ENCODE data around the gene ABI3BP. TPM values are rescaled to one million over a fixed set of nuclear protein-coding genes. Genes with fewer than 3 reads are reported as not detected.

ABI3BP gene
- total RNA-seq, 1 experiment from 2014 or later = 23.4 TPM

DNA sequence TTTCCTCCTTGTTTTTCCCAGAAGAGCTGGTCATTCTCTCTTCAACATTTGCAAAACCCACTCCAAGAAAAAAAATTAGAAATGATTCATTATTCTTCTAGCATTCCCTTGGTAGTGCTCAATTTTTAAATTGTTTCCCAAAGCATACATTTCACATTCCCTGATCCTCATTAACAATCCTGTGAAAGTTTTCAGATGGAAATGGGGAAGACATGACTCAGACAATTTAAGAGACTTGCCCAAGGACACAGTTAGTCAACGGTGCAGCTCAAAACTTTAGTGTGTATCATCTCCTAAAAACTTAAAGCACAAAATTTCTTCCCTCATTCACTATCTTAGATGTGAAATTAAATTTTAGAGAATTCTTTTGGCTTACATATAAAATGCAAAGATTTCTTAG is 17.1 kb upstream of the ABI3BP start:
- H3K4me1 ChIP-seq (ENCODE audit: insufficient read depth, low read length) = no peaks in the 10 kb centered on the region
- no peaks in the 10 kb centered on the region for H3K9me2 ChIP-seq (replicated peaks; ENCODE audit: low read length)
- no peak overlapping the region; the same call in 1 of the 2 replicates for H2AFZ ChIP-seq (ENCODE audit: low read length)
- TF ChIP-seq EZH2phosphoT487 (IDR thresholded peaks at IDR 0.05; ENCODE audit: borderline replicate concordance, low read length) = no peak
- TF ChIP-seq, protein P1, sequence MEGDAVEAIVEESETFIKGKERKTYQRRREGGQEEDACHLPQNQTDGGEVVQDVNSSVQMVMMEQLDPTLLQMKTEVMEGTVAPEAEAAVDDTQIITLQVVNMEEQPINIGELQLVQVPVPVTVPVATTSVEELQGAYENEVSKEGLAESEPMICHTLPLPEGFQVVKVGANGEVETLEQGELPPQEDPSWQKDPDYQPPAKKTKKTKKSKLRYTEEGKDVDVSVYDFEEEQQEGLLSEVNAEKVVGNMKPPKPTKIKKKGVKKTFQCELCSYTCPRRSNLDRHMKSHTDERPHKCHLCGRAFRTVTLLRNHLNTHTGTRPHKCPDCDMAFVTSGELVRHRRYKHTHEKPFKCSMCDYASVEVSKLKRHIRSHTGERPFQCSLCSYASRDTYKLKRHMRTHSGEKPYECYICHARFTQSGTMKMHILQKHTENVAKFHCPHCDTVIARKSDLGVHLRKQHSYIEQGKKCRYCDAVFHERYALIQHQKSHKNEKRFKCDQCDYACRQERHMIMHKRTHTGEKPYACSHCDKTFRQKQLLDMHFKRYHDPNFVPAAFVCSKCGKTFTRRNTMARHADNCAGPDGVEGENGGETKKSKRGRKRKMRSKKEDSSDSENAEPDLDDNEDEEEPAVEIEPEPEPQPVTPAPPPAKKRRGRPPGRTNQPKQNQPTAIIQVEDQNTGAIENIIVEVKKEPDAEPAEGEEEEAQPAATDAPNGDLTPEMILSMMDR (conservative IDR thresholded peaks at IDR 0.05; ENCODE audit: low read depth, low read length) = no peak
- no peak for TF ChIP-seq EZH2 (IDR thresholded peaks at IDR 0.05; ENCODE audit: low read length, unreplicated experiment)
- H3F3A ChIP-seq (ENCODE audit: low read length, unreplicated experiment) = no peaks in the 10 kb centered on the region
- H3K4me2 ChIP-seq (ENCODE audit: low read length) = no peak overlapping the region
- ChIA-PET POLR2A (ENCODE audit: unreplicated experiment) (interaction anchor here (0.7 kb wide), 1 partner anchor 17 kb away, joined by 3 read pairs; the partner anchor contains the start of gene ABI3BP), CTCF (no interaction called here)
- H3K27me3 ChIP-seq (ENCODE audit: low read length) = no peaks in the 10 kb centered on the region
- DNase-seq = no peak
- no peak overlapping the region for H3K4me3 ChIP-seq (ENCODE audit: low read length)
- BruUV-seq (replicated peaks) = no TSS peak
- no peaks in the 10 kb centered on the region for H3K79me2 ChIP-seq (ENCODE audit: low read length)
- no peaks in the 10 kb centered on the region for H4K20me1 ChIP-seq (ENCODE audit: low read length)
- peak overlapping the region; percentile 35 for H3K27ac ChIP-seq (ENCODE audit: low read length)
- H3K9ac ChIP-seq (ENCODE audit: low read length) = no peak overlapping the region
- peaks cover 3% of the 10 kb centered on the region; the same call in 1 of the 2 replicates for H3K36me3 ChIP-seq (ENCODE audit: low read depth, low read length)
- ATAC-seq = peak; percentile 58
- H3K9me3 ChIP-seq (ENCODE audit: low read length) = no peaks in the 10 kb centered on the region
- intact Hi-C loops (cut with micrococcal nuclease) = no loop called here

DNA sequence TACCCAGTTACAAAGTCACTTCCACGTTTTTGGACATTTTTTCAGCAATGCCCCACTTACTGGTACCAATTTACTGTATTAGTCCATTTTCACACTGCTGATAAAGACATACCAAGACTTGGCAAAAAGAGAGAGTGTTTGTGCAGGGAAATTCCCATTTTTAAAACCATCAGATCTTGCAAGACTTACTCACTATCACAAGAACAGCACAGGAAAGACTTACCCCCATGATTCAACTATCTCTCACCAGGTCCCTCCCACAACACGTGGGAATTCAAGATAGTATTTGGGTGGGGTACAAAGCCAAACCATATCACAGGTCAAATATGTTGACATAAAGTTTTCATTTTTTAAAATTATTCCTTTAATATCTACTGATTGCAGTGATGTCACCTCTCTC is 16.2 kb upstream of the ABI3BP start:
- H3K4me3 ChIP-seq (ENCODE audit: low read length) = no peak overlapping the region
- DNase-seq = no peak
- no peak for ATAC-seq
- no peaks in the 10 kb centered on the region for H3K4me1 ChIP-seq (ENCODE audit: insufficient read depth, low read length)
- H3F3A ChIP-seq (ENCODE audit: low read length, unreplicated experiment) = no peaks in the 10 kb centered on the region
- no peak overlapping the region for H3K4me2 ChIP-seq (ENCODE audit: low read length)
- peaks cover 3% of the 10 kb centered on the region; the same call in 1 of the 2 replicates for H3K36me3 ChIP-seq (ENCODE audit: low read depth, low read length)
- no peaks in the 10 kb centered on the region for H3K9me2 ChIP-seq (replicated peaks; ENCODE audit: low read length)
- H2AFZ ChIP-seq (ENCODE audit: low read length) = no peak overlapping the region
- TF ChIP-seq, protein P1 (conservative IDR thresholded peaks at IDR 0.05; ENCODE audit: low read depth, low read length) = no peak
- TF ChIP-seq EZH2 (IDR thresholded peaks at IDR 0.05; ENCODE audit: low read length, unreplicated experiment) (no peak), EZH2phosphoT487 (IDR thresholded peaks at IDR 0.05; ENCODE audit: borderline replicate concordance, low read length) (no peak)
- no TSS peak for BruUV-seq (replicated peaks)
- no peaks in the 10 kb centered on the region for H3K9me3 ChIP-seq (ENCODE audit: low read length)
- intact Hi-C loops (cut with micrococcal nuclease) = no loop called here
- CTCF ChIA-PET = no interaction called here
- H4K20me1 ChIP-seq (ENCODE audit: low read length) = no peaks in the 10 kb centered on the region
- POLR2A ChIA-PET (ENCODE audit: unreplicated experiment) = no interaction called here
- no peak overlapping the region for H3K9ac ChIP-seq (ENCODE audit: low read length)
- no peaks in the 10 kb centered on the region for H3K79me2 ChIP-seq (ENCODE audit: low read length)
- no peak overlapping the region for H3K27ac ChIP-seq (ENCODE audit: low read length)
- H3K27me3 ChIP-seq (ENCODE audit: low read length) = no peaks in the 10 kb centered on the region

DNA sequence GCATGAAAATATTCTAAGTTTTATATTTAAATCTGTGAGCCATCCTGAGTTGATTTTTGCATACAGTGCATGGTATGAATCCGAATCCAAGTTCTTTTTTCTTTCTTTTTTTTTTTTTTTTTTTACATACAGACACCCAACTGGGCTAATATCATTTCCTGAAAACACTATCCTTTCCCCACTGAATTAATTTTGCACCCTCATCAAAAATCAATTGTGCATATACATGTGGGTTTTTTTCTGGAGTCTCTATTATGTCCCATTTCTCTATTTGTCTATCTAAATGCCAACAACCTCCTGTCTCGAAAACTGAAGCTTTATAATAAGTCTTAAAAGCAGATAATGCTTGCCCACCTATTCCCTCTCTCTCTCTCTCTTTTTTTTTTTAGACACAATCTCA is 5.9 kb upstream of the ABI3BP start:
- Histone ChIP-seq H4K20me1 (ENCODE audit: low read length) (no peaks in the 10 kb centered on the region), H3K4me3 (ENCODE audit: low read length) (no peak overlapping the region), H3K9me3 (ENCODE audit: low read length) (no peaks in the 10 kb centered on the region), H3K4me2 (ENCODE audit: low read length) (no peak overlapping the region), H3K27me3 (ENCODE audit: low read length) (no peaks in the 10 kb centered on the region), H3F3A (ENCODE audit: low read length, unreplicated experiment) (no peaks in the 10 kb centered on the region), H3K9ac (ENCODE audit: low read length) (no peak overlapping the region), H3K79me2 (ENCODE audit: low read length) (no peaks in the 10 kb centered on the region), H3K4me1 (ENCODE audit: insufficient read depth, low read length) (no peaks in the 10 kb centered on the region), H2AFZ (ENCODE audit: low read length) (no peak overlapping the region), H3K36me3 (ENCODE audit: low read depth, low read length) (no peaks in the 10 kb centered on the region), H3K9me2 (replicated peaks; ENCODE audit: low read length) (no peaks in the 10 kb centered on the region), H3K27ac (ENCODE audit: low read length) (no peak overlapping the region)
- intact Hi-C loops (cut with micrococcal nuclease) = no loop called here
- DNase-seq (no peak), ATAC-seq (no peak)
- TF ChIP-seq EZH2 (IDR thresholded peaks at IDR 0.05; ENCODE audit: low read length, unreplicated experiment) (no peak), EZH2phosphoT487 (IDR thresholded peaks at IDR 0.05; ENCODE audit: borderline replicate concordance, low read length) (no peak)
- TF ChIP-seq, protein P1 (conservative IDR thresholded peaks at IDR 0.05; ENCODE audit: low read depth, low read length) = no peak
- ChIA-PET POLR2A (ENCODE audit: unreplicated experiment) (no interaction called here), CTCF (interaction anchor here (0.6 kb wide), 2 partner anchors 15 to 197 kb away, joined by 3 to 11 read pairs; no protein-coding TSS in a partner anchor)
- no TSS peak for BruUV-seq (replicated peaks)
